Measurements from ENCODE around the gene RAPGEF5. TPM values are rescaled to one million over a fixed set of nuclear protein-coding genes. Genes with fewer than 3 reads are reported as not detected.

Gene RAPGEF5
- total and polyA plus RNA-seq, 9 donors, result 6.4 to 22.5 (median 10.4) TPM

DNA sequence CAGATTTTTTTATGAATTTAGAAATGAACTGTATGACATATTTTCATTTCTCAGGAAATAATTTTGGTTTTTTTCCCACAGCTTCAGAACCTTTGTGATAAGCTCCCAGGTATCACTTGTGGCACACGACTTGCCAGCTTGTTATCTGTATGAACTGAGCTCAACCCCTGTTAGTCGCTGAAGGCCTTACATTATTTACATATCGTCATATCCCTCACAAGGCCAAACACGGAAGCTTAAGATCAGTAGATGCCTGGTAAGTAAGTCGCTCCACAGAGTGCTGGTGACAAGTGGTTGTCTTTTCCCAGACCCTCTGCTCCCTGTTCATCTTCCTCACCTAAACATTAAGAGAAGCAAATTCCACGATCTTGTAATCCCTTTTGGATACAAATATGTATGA is 55.2 kb downstream of the RAPGEF5 start:
- DNase-seq, result no peak
- H3K36me3 ChIP-seq, result no peaks in the 10 kb centered on the region
- H3K27ac ChIP-seq, result no peak overlapping the region
- 40 to 65% (median 48%) methylated on average over 6 of the region's 6 CpGs for WGBS, 3 donors
- TF ChIP-seq, protein P1, sequence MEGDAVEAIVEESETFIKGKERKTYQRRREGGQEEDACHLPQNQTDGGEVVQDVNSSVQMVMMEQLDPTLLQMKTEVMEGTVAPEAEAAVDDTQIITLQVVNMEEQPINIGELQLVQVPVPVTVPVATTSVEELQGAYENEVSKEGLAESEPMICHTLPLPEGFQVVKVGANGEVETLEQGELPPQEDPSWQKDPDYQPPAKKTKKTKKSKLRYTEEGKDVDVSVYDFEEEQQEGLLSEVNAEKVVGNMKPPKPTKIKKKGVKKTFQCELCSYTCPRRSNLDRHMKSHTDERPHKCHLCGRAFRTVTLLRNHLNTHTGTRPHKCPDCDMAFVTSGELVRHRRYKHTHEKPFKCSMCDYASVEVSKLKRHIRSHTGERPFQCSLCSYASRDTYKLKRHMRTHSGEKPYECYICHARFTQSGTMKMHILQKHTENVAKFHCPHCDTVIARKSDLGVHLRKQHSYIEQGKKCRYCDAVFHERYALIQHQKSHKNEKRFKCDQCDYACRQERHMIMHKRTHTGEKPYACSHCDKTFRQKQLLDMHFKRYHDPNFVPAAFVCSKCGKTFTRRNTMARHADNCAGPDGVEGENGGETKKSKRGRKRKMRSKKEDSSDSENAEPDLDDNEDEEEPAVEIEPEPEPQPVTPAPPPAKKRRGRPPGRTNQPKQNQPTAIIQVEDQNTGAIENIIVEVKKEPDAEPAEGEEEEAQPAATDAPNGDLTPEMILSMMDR (IDR thresholded peaks at IDR 0.05), result no peak
- no peak for TF ChIP-seq POLR2A (IDR thresholded peaks at IDR 0.05)
- no peak for TF ChIP-seq EP300 (IDR thresholded peaks at IDR 0.05)
- H3K27me3 ChIP-seq, result no peaks in the 10 kb centered on the region
- no peaks in the 10 kb centered on the region for H3K4me1 ChIP-seq (ENCODE audit: insufficient read depth)
- no peaks in the 10 kb centered on the region for H3K9me3 ChIP-seq
- intact Hi-C loops (cut with DNase I), result no loop called here
- no peak overlapping the region for H3K4me3 ChIP-seq

DNA sequence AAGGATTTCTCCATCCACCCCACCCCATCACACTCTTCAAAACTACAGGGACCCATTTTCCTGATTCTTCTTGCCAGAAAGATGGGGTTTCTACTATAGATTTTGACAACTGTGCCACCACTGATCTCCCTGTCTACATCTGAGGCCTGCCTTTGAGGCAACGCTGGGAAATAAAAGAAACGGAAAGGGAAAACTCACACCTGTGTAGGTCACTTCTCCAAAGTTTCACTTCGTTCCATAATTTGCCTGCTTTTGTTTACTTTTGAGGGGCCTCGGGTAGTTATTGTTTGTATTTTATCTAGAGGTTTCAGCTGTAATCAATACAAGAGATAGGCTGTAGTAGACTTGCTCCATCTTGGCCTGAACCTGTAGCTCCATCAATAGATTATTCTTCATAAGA is 56.1 kb downstream of the RAPGEF5 start:
- DNase-seq, result no peak
- H3K27ac ChIP-seq, result no peak overlapping the region
- TF ChIP-seq, protein P1 (IDR thresholded peaks at IDR 0.05), result no peak
- TF ChIP-seq POLR2A (IDR thresholded peaks at IDR 0.05), result no peak
- TF ChIP-seq EP300 (IDR thresholded peaks at IDR 0.05), result no peak
- no peak overlapping the region for H3K4me3 ChIP-seq
- H3K9me3 ChIP-seq, result no peaks in the 10 kb centered on the region
- H3K27me3 ChIP-seq, result no peaks in the 10 kb centered on the region
- intact Hi-C loops (cut with DNase I), result no loop called here
- no peaks in the 10 kb centered on the region for H3K4me1 ChIP-seq (ENCODE audit: insufficient read depth)
- WGBS, 3 donors, result 82 to 91% (median 87%) methylated on average over 4 of the region's 4 CpGs
- no peaks in the 10 kb centered on the region for H3K36me3 ChIP-seq

DNA sequence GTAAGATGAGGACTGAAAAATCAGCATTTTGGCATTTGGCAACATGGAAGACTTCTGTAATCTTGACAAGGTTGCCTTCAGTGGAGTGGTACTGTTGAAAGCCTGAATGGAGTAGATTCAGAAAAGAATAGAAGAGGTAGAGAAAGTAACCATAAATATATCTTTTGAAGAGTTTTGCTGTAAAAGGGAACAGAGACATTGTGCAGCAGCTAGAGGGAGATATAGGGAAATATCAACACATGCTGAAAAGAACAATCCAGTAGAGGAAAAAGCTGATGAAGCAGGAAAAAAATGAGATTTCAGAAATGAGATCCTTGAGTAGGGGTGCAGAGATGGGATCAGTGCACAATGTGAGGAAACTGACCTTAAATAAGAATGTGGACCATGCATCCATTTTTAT is 60.0 kb downstream of the RAPGEF5 start:
- TF ChIP-seq POLR2A (IDR thresholded peaks at IDR 0.05), result no peak
- TF ChIP-seq, protein P1 (IDR thresholded peaks at IDR 0.05), result no peak
- TF ChIP-seq EP300 (IDR thresholded peaks at IDR 0.05), result no peak
- Histone ChIP-seq H3K4me3 (no peak overlapping the region), H3K27me3 (no peaks in the 10 kb centered on the region), H3K36me3 (no peaks in the 10 kb centered on the region), H3K4me1 (ENCODE audit: insufficient read depth) (no peaks in the 10 kb centered on the region), H3K27ac (no peak overlapping the region), H3K9me3 (no peaks in the 10 kb centered on the region)
- no peak for DNase-seq
- intact Hi-C loops (cut with DNase I), result no loop called here

DNA sequence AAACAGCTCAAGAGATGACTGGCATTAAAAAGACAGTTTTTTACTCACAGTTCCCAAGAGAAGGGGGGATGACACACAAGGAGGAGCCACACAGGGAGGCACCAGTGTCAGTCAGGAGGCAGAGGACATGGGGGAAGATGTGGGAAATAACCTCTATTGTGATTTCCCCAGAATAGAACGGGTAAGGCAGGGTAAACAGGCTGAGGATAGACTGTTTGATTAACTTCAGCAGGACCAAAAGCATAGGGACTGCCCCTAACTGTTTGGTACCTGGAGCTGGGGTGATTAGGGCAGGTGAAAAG is 60.7 kb downstream of the RAPGEF5 start:
- WGBS, 3 donors, result 70 to 78% (median 73%) methylated on average over 1 of the region's 1 CpG
- TF ChIP-seq EP300 (IDR thresholded peaks at IDR 0.05), result no peak
- TF ChIP-seq POLR2A (IDR thresholded peaks at IDR 0.05), result no peak
- H3K27ac ChIP-seq, result no peak overlapping the region

DNA sequence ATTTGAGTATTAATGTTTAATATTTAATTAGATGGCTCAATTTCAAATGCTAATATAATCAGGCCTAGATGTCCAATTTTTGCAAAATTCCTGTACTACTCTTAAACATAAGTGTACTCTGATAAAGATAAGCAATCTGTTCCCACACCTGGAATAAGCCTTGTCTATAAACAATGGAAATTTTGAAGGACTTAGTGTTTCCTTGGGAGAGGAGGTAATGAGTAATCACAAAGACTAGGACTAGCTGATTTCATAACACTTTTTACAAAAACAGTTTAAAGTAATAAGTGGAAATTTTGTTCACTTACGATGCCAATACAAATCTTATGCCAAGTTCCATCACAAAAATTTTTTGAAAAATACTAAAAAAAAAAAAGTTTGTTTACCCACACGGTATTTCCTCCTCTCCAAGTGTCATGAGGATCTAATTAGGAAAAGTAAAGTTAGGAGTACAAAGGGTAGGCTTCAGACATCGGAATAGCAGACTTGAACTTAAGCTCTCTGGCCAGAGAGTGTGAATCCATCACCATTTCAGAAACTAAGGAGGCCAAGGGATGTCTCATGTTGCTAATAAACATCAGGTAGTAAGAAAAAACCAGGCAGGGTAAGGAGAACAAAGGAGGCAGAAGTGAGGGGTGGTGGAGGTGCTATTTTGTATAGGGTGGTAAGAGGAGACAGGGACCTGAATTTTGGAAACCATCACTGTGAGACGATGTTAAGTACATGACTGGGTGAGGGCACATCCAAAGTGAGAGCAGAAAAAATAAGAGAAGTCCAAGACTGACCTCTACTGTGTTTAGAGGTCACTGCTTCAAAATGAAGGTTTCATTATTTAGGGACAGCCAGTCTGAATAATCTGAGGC is 61.3 kb downstream of the RAPGEF5 start:
- intact Hi-C loops (cut with DNase I), result no loop called here
- H3K27me3 ChIP-seq, result no peaks in the 10 kb centered on the region
- H3K9me3 ChIP-seq, result no peaks in the 10 kb centered on the region
- H3K4me3 ChIP-seq, result no peak overlapping the region
- no peaks in the 10 kb centered on the region for H3K36me3 ChIP-seq
- TF ChIP-seq POLR2A (IDR thresholded peaks at IDR 0.05) (no peak), EP300 (IDR thresholded peaks at IDR 0.05) (no peak)
- TF ChIP-seq, protein P1 (IDR thresholded peaks at IDR 0.05), result no peak
- DNase-seq, result no peak
- no peak overlapping the region for H3K27ac ChIP-seq
- H3K4me1 ChIP-seq (ENCODE audit: insufficient read depth), result no peaks in the 10 kb centered on the region
- 27 to 34% (median 32%) methylated on average over 4 of the region's 4 CpGs for WGBS, 3 donors

More for the DNA sequence above, 60.7 kb downstream of the RAPGEF5 start:
- H3K27me3 ChIP-seq, result no peaks in the 10 kb centered on the region
- no peaks in the 10 kb centered on the region for H3K4me1 ChIP-seq (ENCODE audit: insufficient read depth)
- no peak overlapping the region for H3K4me3 ChIP-seq
- no peaks in the 10 kb centered on the region for H3K36me3 ChIP-seq
- intact Hi-C loops (cut with DNase I), result no loop called here
- DNase-seq, result no peak
- no peaks in the 10 kb centered on the region for H3K9me3 ChIP-seq
